ENCODE measurements around the gene STX18.

Gene STX18

GRCh38 chr4:4401036-4401435 lies 140.8 kb downstream of the STX18 start:
- H3K4me3 ChIP-seq (ENCODE audit: low read length): no peak overlapping the region
- no peak overlapping the region for H3K27ac ChIP-seq (ENCODE audit: low read length)
- H3K4me1 ChIP-seq (ENCODE audit: control insufficient read depth, low read depth, low read length): peaks cover 9% of the 10 kb centered on the region
- H3K9ac ChIP-seq (ENCODE audit: low read length): no peak overlapping the region
- no peaks in the 10 kb centered on the region for H3K9me3 ChIP-seq (ENCODE audit: control insufficient read depth, low read depth, low read length)
- H3K27me3 ChIP-seq (ENCODE audit: control insufficient read depth, insufficient read depth, low read length): no peaks in the 10 kb centered on the region
- no peaks in the 10 kb centered on the region for H3K36me3 ChIP-seq (ENCODE audit: control insufficient read depth, low read depth, low read length)

GRCh38 chr4:4398430-4398829 lies 143.4 kb downstream of the STX18 start:
- Histone ChIP-seq H3K27ac (ENCODE audit: low read length) (no peak overlapping the region), H3K36me3 (ENCODE audit: control insufficient read depth, low read depth, low read length) (no peaks in the 10 kb centered on the region), H3K27me3 (ENCODE audit: control insufficient read depth, insufficient read depth, low read length) (no peaks in the 10 kb centered on the region), H3K9ac (ENCODE audit: low read length) (no peak overlapping the region), H3K9me3 (ENCODE audit: control insufficient read depth, low read depth, low read length) (no peaks in the 10 kb centered on the region), H3K4me3 (ENCODE audit: low read length) (no peak overlapping the region), H3K4me1 (ENCODE audit: control insufficient read depth, low read depth, low read length) (peaks cover 9% of the 10 kb centered on the region)

GRCh38 chr4:4397441-4397819 lies 144.4 kb downstream of the STX18 start:
- Histone ChIP-seq H3K27me3 (ENCODE audit: control insufficient read depth, insufficient read depth, low read length) (no peaks in the 10 kb centered on the region), H3K9ac (ENCODE audit: low read length) (no peak overlapping the region), H3K4me1 (ENCODE audit: control insufficient read depth, low read depth, low read length) (peaks cover 9% of the 10 kb centered on the region), H3K27ac (ENCODE audit: low read length) (no peak overlapping the region), H3K4me3 (ENCODE audit: low read length) (no peak overlapping the region), H3K9me3 (ENCODE audit: control insufficient read depth, low read depth, low read length) (no peaks in the 10 kb centered on the region), H3K36me3 (ENCODE audit: control insufficient read depth, low read depth, low read length) (no peaks in the 10 kb centered on the region)

- H3K27ac ChIP-seq (ENCODE audit: low read length): no peak overlapping the region
- peaks cover 9% of the 10 kb centered on the region for H3K4me1 ChIP-seq (ENCODE audit: control insufficient read depth, low read depth, low read length)
- no peaks in the 10 kb centered on the region for H3K9me3 ChIP-seq (ENCODE audit: control insufficient read depth, low read depth, low read length)
- H3K9ac ChIP-seq (ENCODE audit: low read length): no peak overlapping the region
- H3K36me3 ChIP-seq (ENCODE audit: control insufficient read depth, low read depth, low read length): no peaks in the 10 kb centered on the region
- H3K27me3 ChIP-seq (ENCODE audit: control insufficient read depth, insufficient read depth, low read length): no peaks in the 10 kb centered on the region
- no peak overlapping the region for H3K4me3 ChIP-seq (ENCODE audit: low read length)
These were observed 145.0 kb downstream of the STX18 start for GRCh38 chr4:4396628-4397440.

- Histone ChIP-seq H3K4me3 (ENCODE audit: low read length) (no peak overlapping the region), H3K27ac (ENCODE audit: low read length) (no peak overlapping the region), H3K9me3 (ENCODE audit: control insufficient read depth, low read depth, low read length) (no peaks in the 10 kb centered on the region), H3K4me1 (ENCODE audit: control insufficient read depth, low read depth, low read length) (peaks cover 9% of the 10 kb centered on the region), H3K36me3 (ENCODE audit: control insufficient read depth, low read depth, low read length) (no peaks in the 10 kb centered on the region), H3K9ac (ENCODE audit: low read length) (no peak overlapping the region), H3K27me3 (ENCODE audit: control insufficient read depth, insufficient read depth, low read length) (no peaks in the 10 kb centered on the region)
These were observed 145.8 kb downstream of the STX18 start for GRCh38 chr4:4395849-4396627.

GRCh38 chr4:4395371-4395770 lies 146.5 kb downstream of the STX18 start:
- no peaks in the 10 kb centered on the region for H3K27me3 ChIP-seq (ENCODE audit: control insufficient read depth, insufficient read depth, low read length)
- no peaks in the 10 kb centered on the region for H3K36me3 ChIP-seq (ENCODE audit: control insufficient read depth, low read depth, low read length)
- peaks cover 9% of the 10 kb centered on the region for H3K4me1 ChIP-seq (ENCODE audit: control insufficient read depth, low read depth, low read length)
- no peak overlapping the region for H3K27ac ChIP-seq (ENCODE audit: low read length)
- H3K9me3 ChIP-seq (ENCODE audit: control insufficient read depth, low read depth, low read length): no peaks in the 10 kb centered on the region
- H3K9ac ChIP-seq (ENCODE audit: low read length): no peak overlapping the region
- no peak overlapping the region for H3K4me3 ChIP-seq (ENCODE audit: low read length)

- H3K4me3 ChIP-seq (ENCODE audit: low read length): no peak overlapping the region
- peaks cover under 1% of the 10 kb centered on the region for H3K27me3 ChIP-seq (ENCODE audit: control insufficient read depth, insufficient read depth, low read length)
- no peaks in the 10 kb centered on the region for H3K9me3 ChIP-seq (ENCODE audit: control insufficient read depth, low read depth, low read length)
- no peak overlapping the region for H3K9ac ChIP-seq (ENCODE audit: low read length)
- H3K36me3 ChIP-seq (ENCODE audit: control insufficient read depth, low read depth, low read length): no peaks in the 10 kb centered on the region
- H3K4me1 ChIP-seq (ENCODE audit: control insufficient read depth, low read depth, low read length): peaks cover 9% of the 10 kb centered on the region
- no peak overlapping the region for H3K27ac ChIP-seq (ENCODE audit: low read length)
These were observed 147.2 kb downstream of the STX18 start for GRCh38 chr4:4394644-4395043.

- H3K27ac ChIP-seq (ENCODE audit: low read length): no peak overlapping the region
- H3K27me3 ChIP-seq (ENCODE audit: control insufficient read depth, insufficient read depth, low read length): peaks cover 20% of the 10 kb centered on the region
- no peak overlapping the region for H3K9ac ChIP-seq (ENCODE audit: low read length)
- H3K9me3 ChIP-seq (ENCODE audit: control insufficient read depth, low read depth, low read length): no peaks in the 10 kb centered on the region
- H3K4me1 ChIP-seq (ENCODE audit: control insufficient read depth, low read depth, low read length): peaks cover 9% of the 10 kb centered on the region
- H3K36me3 ChIP-seq (ENCODE audit: control insufficient read depth, low read depth, low read length): no peaks in the 10 kb centered on the region
- H3K4me3 ChIP-seq (ENCODE audit: low read length): no peak overlapping the region
These were observed 149.2 kb downstream of the STX18 start for GRCh38 chr4:4392501-4393183.

GRCh38 chr4:4391866-4392265 lies 150.0 kb downstream of the STX18 start:
- Histone ChIP-seq H3K36me3 (ENCODE audit: control insufficient read depth, low read depth, low read length) (no peaks in the 10 kb centered on the region), H3K27ac (ENCODE audit: low read length) (no peak overlapping the region), H3K4me3 (ENCODE audit: low read length) (no peak overlapping the region), H3K4me1 (ENCODE audit: control insufficient read depth, low read depth, low read length) (peaks cover 8% of the 10 kb centered on the region), H3K9me3 (ENCODE audit: control insufficient read depth, low read depth, low read length) (no peaks in the 10 kb centered on the region), H3K9ac (ENCODE audit: low read length) (no peak overlapping the region), H3K27me3 (ENCODE audit: control insufficient read depth, insufficient read depth, low read length) (peaks cover 28% of the 10 kb centered on the region)

- Histone ChIP-seq H3K9me3 (ENCODE audit: control insufficient read depth, low read depth, low read length) (no peaks in the 10 kb centered on the region), H3K36me3 (ENCODE audit: control insufficient read depth, low read depth, low read length) (no peaks in the 10 kb centered on the region), H3K4me1 (ENCODE audit: control insufficient read depth, low read depth, low read length) (no peaks in the 10 kb centered on the region), H3K9ac (ENCODE audit: low read length) (no peak overlapping the region), H3K27me3 (ENCODE audit: control insufficient read depth, insufficient read depth, low read length) (peaks cover 40% of the 10 kb centered on the region), H3K4me3 (ENCODE audit: low read length) (no peak overlapping the region), H3K27ac (ENCODE audit: low read length) (no peak overlapping the region)
These were observed 151.2 kb downstream of the STX18 start for GRCh38 chr4:4390515-4391240.

GRCh38 chr4:4390046-4390445 lies 151.8 kb downstream of the STX18 start:
- peaks cover 46% of the 10 kb centered on the region for H3K27me3 ChIP-seq (ENCODE audit: control insufficient read depth, insufficient read depth, low read length)
- no peaks in the 10 kb centered on the region for H3K36me3 ChIP-seq (ENCODE audit: control insufficient read depth, low read depth, low read length)
- H3K4me3 ChIP-seq (ENCODE audit: low read length): no peak overlapping the region
- H3K4me1 ChIP-seq (ENCODE audit: control insufficient read depth, low read depth, low read length): no peaks in the 10 kb centered on the region
- H3K27ac ChIP-seq (ENCODE audit: low read length): no peak overlapping the region
- no peak overlapping the region for H3K9ac ChIP-seq (ENCODE audit: low read length)
- H3K9me3 ChIP-seq (ENCODE audit: control insufficient read depth, low read depth, low read length): no peaks in the 10 kb centered on the region
